WTC11 (cell line): ENCODE measurements around the gene ELAVL1.

Source experiments
- ETV6 ChIP-seq: sonication (generic); formaldehyde crosslinking; IDR thresholded peaks from 2 replicates; pipeline ENCODE4 v1.8.1; 2022; ENCODE audit warnings: mild to moderate bottlenecking, missing genetic modification reagents
- MAX ChIP-seq: sonication (generic); formaldehyde crosslinking; IDR thresholded peaks from 2 replicates; pipeline ENCODE4 v1.8.0; 2022; ENCODE audit warnings: mild to moderate bottlenecking, missing genetic modification reagents
- PRRX2 ChIP-seq: fragments of 250-450 bp; sonication (Bioruptor Pico); IDR thresholded peaks from 2 replicates; pipeline ENCODE4 v1.8.0; 2021; ENCODE audit warnings: mild to moderate bottlenecking
- SOX15 ChIP-seq: fragments of 250-450 bp; sonication (Bioruptor Pico); IDR thresholded peaks from 2 replicates; pipeline ENCODE4 v1.9.0; 2021; ENCODE audit warnings: mild to moderate bottlenecking
- ZNF121 ChIP-seq: sonication (generic); formaldehyde crosslinking; IDR thresholded peaks from 2 replicates; pipeline ENCODE4 v1.8.0; 2023; ENCODE audit warnings: missing genetic modification reagents
- ZNF138 ChIP-seq: sonication (generic); formaldehyde crosslinking; conservative IDR thresholded peaks from 2 replicates; pipeline ENCODE4 v1.8.1; 2022; ENCODE audit warnings: mild to moderate bottlenecking, moderate library complexity, missing genetic modification reagents
- ZNF232 ChIP-seq: sonication (generic); formaldehyde crosslinking; IDR thresholded peaks from 2 replicates; pipeline ENCODE4 v1.8.0; 2022; ENCODE audit warnings: mild to moderate bottlenecking, missing genetic modification reagents
- ZNF281 ChIP-seq: sonication (generic); formaldehyde crosslinking; IDR thresholded peaks from 2 replicates; pipeline ENCODE4 v1.8.0; 2023; ENCODE audit warnings: mild to moderate bottlenecking, missing genetic modification reagents
- TF ChIP-seq, protein P1 (sequence below): fragments of 200-600 bp; IDR thresholded peaks from 2 replicates; pipeline ENCODE4 v1.8.0; 2022; ENCODE audit warnings: antibody characterized with exemption
- TF ChIP-seq, protein P2 (sequence below): sonication (generic); formaldehyde crosslinking; IDR thresholded peaks from 2 replicates; pipeline ENCODE4 v1.8.1; 2023; ENCODE audit warnings: mild to moderate bottlenecking, missing genetic modification reagents, moderate library complexity

DNA sequence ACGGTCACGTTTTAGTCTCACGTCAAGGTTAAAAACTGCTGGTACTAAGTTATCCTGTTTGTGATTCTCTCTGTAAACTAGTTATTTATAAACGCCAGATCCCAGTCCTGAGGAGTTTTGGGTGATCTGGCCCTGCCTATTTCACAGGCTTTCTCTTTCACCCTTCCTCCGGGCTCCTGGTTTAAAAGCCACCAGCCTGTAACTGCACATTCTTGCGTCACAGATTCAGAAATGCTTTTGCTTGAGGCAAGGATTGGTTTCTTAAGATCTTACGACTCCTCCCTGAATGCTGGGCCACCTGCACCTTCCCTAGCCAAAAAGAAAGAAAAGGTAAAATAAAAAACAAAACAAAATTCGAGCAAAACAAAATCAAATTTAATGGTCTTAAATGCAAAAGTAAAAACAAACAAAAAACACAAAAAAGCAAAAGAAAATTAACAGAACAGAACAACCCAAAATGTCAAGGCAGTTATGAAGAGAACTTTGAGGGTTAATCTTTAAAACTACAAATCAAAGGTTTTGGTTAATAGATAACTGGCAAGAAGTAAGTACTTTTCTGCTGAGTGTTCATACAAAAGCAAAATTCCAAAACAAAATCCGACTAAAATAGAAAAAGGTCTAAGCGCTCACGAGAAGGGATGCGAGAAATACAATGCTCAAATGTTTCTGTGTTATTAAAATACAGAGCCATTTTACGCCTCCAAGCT lies 43.4 kb downstream of the ELAVL1 start:
- no peak for TF ChIP-seq ETV6
- TF ChIP-seq ZNF121 (CRISPR knock-in tag): no peak
- TF ChIP-seq, protein P1, sequence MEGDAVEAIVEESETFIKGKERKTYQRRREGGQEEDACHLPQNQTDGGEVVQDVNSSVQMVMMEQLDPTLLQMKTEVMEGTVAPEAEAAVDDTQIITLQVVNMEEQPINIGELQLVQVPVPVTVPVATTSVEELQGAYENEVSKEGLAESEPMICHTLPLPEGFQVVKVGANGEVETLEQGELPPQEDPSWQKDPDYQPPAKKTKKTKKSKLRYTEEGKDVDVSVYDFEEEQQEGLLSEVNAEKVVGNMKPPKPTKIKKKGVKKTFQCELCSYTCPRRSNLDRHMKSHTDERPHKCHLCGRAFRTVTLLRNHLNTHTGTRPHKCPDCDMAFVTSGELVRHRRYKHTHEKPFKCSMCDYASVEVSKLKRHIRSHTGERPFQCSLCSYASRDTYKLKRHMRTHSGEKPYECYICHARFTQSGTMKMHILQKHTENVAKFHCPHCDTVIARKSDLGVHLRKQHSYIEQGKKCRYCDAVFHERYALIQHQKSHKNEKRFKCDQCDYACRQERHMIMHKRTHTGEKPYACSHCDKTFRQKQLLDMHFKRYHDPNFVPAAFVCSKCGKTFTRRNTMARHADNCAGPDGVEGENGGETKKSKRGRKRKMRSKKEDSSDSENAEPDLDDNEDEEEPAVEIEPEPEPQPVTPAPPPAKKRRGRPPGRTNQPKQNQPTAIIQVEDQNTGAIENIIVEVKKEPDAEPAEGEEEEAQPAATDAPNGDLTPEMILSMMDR: no peak
- no peak for TF ChIP-seq ZNF281 (CRISPR knock-in tag)
- no peak for TF ChIP-seq SOX15 (CRISPR knock-in tag)
- TF ChIP-seq ZNF138 (CRISPR knock-in tag): no peak
- TF ChIP-seq ZNF232 (CRISPR knock-in tag): no peak
- no peak for TF ChIP-seq PRRX2 (CRISPR knock-in tag)
- TF ChIP-seq, protein P2, sequence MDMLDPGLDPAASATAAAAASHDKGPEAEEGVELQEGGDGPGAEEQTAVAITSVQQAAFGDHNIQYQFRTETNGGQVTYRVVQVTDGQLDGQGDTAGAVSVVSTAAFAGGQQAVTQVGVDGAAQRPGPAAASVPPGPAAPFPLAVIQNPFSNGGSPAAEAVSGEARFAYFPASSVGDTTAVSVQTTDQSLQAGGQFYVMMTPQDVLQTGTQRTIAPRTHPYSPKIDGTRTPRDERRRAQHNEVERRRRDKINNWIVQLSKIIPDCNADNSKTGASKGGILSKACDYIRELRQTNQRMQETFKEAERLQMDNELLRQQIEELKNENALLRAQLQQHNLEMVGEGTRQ (CRISPR knock-in tag): no peak
- no peak for TF ChIP-seq MAX (CRISPR knock-in tag)
